ENCODE measurements around the gene GPR153. TPM values are rescaled to one million over a fixed set of nuclear protein-coding genes. Genes with fewer than 3 reads are reported as not detected.

GPR153 gene
- total RNA-seq, 3 donors from 2014 or later (not counting 1 experiment from before 2014, with no cell fraction given): 8.5 to 9.7 (median 8.7) TPM

- Histone ChIP-seq H3K27ac (ENCODE audit: low read length) (no peak overlapping the region), H3K9me3 (ENCODE audit: control insufficient read depth, insufficient read depth, low read length) (no peaks in the 10 kb centered on the region), H3K27me3 (ENCODE audit: control insufficient read depth, insufficient read depth, low read length) (peaks cover 8% of the 10 kb centered on the region), H3K4me1 (ENCODE audit: control insufficient read depth, insufficient read depth, low read length) (peaks cover 11% of the 10 kb centered on the region), H3K36me3 (ENCODE audit: control insufficient read depth, insufficient read depth, low read length) (no peaks in the 10 kb centered on the region), H3K4me3 (ENCODE audit: low read length) (no peak overlapping the region)
- no peaks in the 10 kb centered on the region for H3K9me3 Mint-ChIP-seq
- H3K4me1 Mint-ChIP-seq: no peaks in the 10 kb centered on the region
- DNase-seq (no peak), ATAC-seq (no peak)
- H3K36me3 Mint-ChIP-seq: no peaks in the 10 kb centered on the region
- TF ChIP-seq CTCF (IDR thresholded peaks at IDR 0.05): no peak
- H3K27ac Mint-ChIP-seq: no peak overlapping the region
- WGBS (ENCODE audit: insufficient coverage): 57% methylated on average over 20 of the region's 20 CpGs
- intact Hi-C loops (cut with micrococcal nuclease): no loop called here
- H3K27me3 Mint-ChIP-seq (ENCODE audit: low read depth in 2 of 2): peaks cover 8 to 22% of the 10 kb centered on the region in 2 donors
- no peak overlapping the region for H3K4me3 Mint-ChIP-seq
Measured at GRCh38 chr1:6212193-6212959, 48.5 kb downstream of the GPR153 start.

GRCh38 chr1:6211731-6212130 lies 49.2 kb downstream of the GPR153 start:
- no peak for ATAC-seq

GRCh38 chr1:6210591-6211355 lies 50.1 kb downstream of the GPR153 start:
- ATAC-seq (no peak), DNase-seq (no peak)
- Histone ChIP-seq H3K27me3 (ENCODE audit: control insufficient read depth, insufficient read depth, low read length) (peaks cover 15% of the 10 kb centered on the region), H3K4me1 (ENCODE audit: control insufficient read depth, insufficient read depth, low read length) (peaks cover 26% of the 10 kb centered on the region), H3K36me3 (ENCODE audit: control insufficient read depth, insufficient read depth, low read length) (no peaks in the 10 kb centered on the region), H3K9me3 (ENCODE audit: control insufficient read depth, insufficient read depth, low read length) (no peaks in the 10 kb centered on the region), H3K4me3 (ENCODE audit: low read length) (no peak overlapping the region), H3K27ac (ENCODE audit: low read length) (no peak overlapping the region)
- 95% methylated on average over 29 of the region's 29 CpGs for WGBS (ENCODE audit: insufficient coverage)
- no peaks in the 10 kb centered on the region for H3K9me3 Mint-ChIP-seq
- no peak overlapping the region for H3K27ac Mint-ChIP-seq
- no peaks in the 10 kb centered on the region for H3K4me1 Mint-ChIP-seq
- no peaks in the 10 kb centered on the region for H3K36me3 Mint-ChIP-seq
- peaks cover 8 to 30% of the 10 kb centered on the region in 2 donors for H3K27me3 Mint-ChIP-seq (ENCODE audit: low read depth in 2 of 2)
- intact Hi-C loops (cut with micrococcal nuclease): no loop called here
- H3K4me3 Mint-ChIP-seq: no peak overlapping the region
- TF ChIP-seq CTCF (IDR thresholded peaks at IDR 0.05): no peak

More at GRCh38 chr1:6211731-6212130, 49.2 kb downstream of the GPR153 start:
- H3K4me3 ChIP-seq (ENCODE audit: low read length): no peak overlapping the region
- H3K9me3 ChIP-seq (ENCODE audit: control insufficient read depth, insufficient read depth, low read length): no peaks in the 10 kb centered on the region
- no peak for TF ChIP-seq CTCF (IDR thresholded peaks at IDR 0.05)
- H3K27ac Mint-ChIP-seq: no peak overlapping the region
- peaks cover 8 to 26% of the 10 kb centered on the region in 2 donors for H3K27me3 Mint-ChIP-seq (ENCODE audit: low read depth in 2 of 2)
- DNase-seq: no peak
- H3K36me3 ChIP-seq (ENCODE audit: control insufficient read depth, insufficient read depth, low read length): no peaks in the 10 kb centered on the region
- no peaks in the 10 kb centered on the region for H3K4me1 Mint-ChIP-seq
- H3K4me1 ChIP-seq (ENCODE audit: control insufficient read depth, insufficient read depth, low read length): peaks cover 16% of the 10 kb centered on the region
- H3K4me3 Mint-ChIP-seq: no peak overlapping the region
- H3K27ac ChIP-seq (ENCODE audit: low read length): no peak overlapping the region
- no peaks in the 10 kb centered on the region for H3K36me3 Mint-ChIP-seq
- H3K27me3 ChIP-seq (ENCODE audit: control insufficient read depth, insufficient read depth, low read length): peaks cover 14% of the 10 kb centered on the region
- H3K9me3 Mint-ChIP-seq: no peaks in the 10 kb centered on the region
- intact Hi-C loops (cut with micrococcal nuclease): no loop called here
- 89% methylated on average over 15 of the region's 16 CpGs for WGBS (ENCODE audit: insufficient coverage)
